Heart left ventricle (tissue), 13 donors: ENCODE results near the gene SOCS6.

Experiments
- POLR2A ChIP-seq, 2 donors: fragments of 450-650 bp; IDR thresholded peaks; one replicate each; pipeline ENCODE4 v1.6.1; 2017; ENCODE audit warnings: antibody characterized with exemption in 2 of 2, mild to moderate bottlenecking in 2 of 2, moderate library complexity in 2 of 2
- TF ChIP-seq, protein P1 (sequence below), 12 donors: fragments of 200-600 bp; sonication (generic) in 4 of 12; IDR thresholded peaks; one replicate each; pipeline versions ENCODE4 v1.5.0 to v1.8.0; 2018 to 2022; ENCODE audit warnings: antibody characterized with exemption in 12 of 12, mild to moderate bottlenecking in 5 of 12
- donor health status: ischemic (EF 13 %, LVEDD 7.1; RV severe dilation, severe dysfunction).
- donor health status: DM: no; HTN: yes; CAD: no.
- donor health status: DM: no; HTN: no; CAD: no.
- donor health status: ischemic (EF 25% LVEDD 6.9; RV normal size, moderate dysfunction).
- donor health status: ischemic (EF 25% LVEDD 5.7; RV mildly dilated, moderate dysfunction).
- donor health status: ischemic (EF 35%, LVEDD 5.7; RV mildly dilated, moderate dysfunction).
- donor health status: nonischemic (EF 11% LVEDD 7.7; RV severe dilation, severe dysfunction).
- donor health status: DM: yes; HTN: yes; CAD: no.
- donor health status: PGD.
- donor health status: ischemic (EF 29% LVEDD 5.4; RV normal size, mild dysfunction).
- donor health status: nonischemic (EF 23%, LVEDD 6.1; RV moderate dilation, normal function).

DNA sequence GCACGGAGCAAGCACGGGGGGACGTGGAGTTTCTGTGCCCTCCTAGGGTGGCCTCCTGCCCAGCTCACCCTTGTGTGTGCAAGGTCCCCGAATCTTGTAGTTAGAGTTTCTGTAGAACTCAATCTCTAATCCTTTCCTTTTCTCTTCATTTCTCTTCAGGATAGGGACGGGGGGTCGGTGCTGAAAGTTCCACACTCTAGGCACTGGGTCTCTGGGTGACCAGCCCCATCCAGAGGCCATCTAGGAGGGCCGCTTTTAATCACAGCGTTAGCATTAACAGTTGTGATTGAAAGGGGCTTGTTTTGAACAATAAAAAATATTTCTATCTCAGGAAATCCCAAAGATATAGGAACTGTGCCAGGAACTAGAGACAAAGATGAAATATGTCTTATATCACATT lies 10.5 kb downstream of the SOCS6 start:
- TF ChIP-seq, protein P1, sequence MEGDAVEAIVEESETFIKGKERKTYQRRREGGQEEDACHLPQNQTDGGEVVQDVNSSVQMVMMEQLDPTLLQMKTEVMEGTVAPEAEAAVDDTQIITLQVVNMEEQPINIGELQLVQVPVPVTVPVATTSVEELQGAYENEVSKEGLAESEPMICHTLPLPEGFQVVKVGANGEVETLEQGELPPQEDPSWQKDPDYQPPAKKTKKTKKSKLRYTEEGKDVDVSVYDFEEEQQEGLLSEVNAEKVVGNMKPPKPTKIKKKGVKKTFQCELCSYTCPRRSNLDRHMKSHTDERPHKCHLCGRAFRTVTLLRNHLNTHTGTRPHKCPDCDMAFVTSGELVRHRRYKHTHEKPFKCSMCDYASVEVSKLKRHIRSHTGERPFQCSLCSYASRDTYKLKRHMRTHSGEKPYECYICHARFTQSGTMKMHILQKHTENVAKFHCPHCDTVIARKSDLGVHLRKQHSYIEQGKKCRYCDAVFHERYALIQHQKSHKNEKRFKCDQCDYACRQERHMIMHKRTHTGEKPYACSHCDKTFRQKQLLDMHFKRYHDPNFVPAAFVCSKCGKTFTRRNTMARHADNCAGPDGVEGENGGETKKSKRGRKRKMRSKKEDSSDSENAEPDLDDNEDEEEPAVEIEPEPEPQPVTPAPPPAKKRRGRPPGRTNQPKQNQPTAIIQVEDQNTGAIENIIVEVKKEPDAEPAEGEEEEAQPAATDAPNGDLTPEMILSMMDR (IDR thresholded peaks at IDR 0.05): peak in 1 of 12 donors; percentile 18
- TF ChIP-seq POLR2A (IDR thresholded peaks at IDR 0.05): no peak
